Activated CD8-positive, alpha-beta memory T cell treated with anti-CD3 and anti-CD28 coated beads, Interleukin-2, amount 50 U/mL, for 1 hour (primary cell): Measurements from ENCODE around the gene CD8A.
"Not testable (repeated sequence)": the region's sequence is repeated elsewhere in the genome, so short reads cannot be mapped to it uniquely, and the experiment has no call there.

ENCODE experiments used
- DNase-seq: peaks from one replicate; pipeline ENCODE4 v3.0.0-alpha.2; 2020; ENCODE audit errors: extremely low read depth

CD8A gene

DNA sequence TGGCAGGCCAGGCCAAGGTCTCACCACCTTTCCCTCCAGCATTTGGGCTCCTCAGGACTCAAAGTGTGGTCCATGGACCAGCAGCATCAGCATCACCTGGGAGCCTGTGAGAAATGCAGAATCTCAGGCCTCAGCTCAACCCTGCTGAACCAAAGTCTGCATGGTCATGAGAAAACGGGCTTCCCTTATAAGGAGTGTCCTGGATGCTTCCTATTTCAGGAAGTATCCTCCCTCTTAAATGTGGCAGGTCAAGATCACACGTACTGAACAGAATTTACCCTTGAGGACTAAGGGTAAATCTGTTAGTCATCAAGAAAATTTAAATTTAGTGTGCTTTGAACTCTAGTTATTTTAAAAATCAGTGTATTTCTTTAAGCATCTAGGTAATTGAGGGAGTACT, 11.8 kb downstream of the CD8A start:
- no peak for DNase-seq

GRCh38 chr2:86776532-86776931, 14.2 kb downstream of the CD8A start:
- DNase-seq, result no peak

GRCh38 chr2:86775338-86775737, 15.4 kb downstream of the CD8A start:
- DNase-seq, result no peak

DNA sequence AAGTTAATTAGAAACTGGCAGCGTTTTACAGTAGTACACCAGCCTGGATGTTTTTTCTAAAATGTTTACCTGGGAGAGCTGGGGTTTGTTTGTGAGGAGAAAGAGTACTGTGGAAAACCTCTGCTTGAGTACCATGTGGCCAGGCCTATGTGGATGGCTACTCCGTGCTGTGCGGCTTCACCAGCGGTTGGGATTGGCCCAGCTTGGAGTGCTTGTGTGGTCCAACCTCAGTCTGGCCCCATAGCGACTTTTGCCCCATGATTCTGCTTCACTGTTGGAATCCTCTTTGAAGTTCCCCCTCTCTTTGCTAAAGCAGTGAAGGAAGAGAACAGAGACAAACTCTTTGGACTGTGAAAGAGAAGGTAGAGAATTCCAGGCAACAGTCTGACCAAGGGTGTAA, 15.9 kb downstream of the CD8A start:
- no peak for DNase-seq

- no peak for DNase-seq
Observed at GRCh38 chr2:86772611-86773010, 18.1 kb downstream of the CD8A start.

- no peak for DNase-seq
Observed at GRCh38 chr2:86770816-86771301, 19.9 kb downstream of the CD8A start.

GRCh38 chr2:86769838-86770237, 20.9 kb downstream of the CD8A start:
- no peak for DNase-seq

- no peak for DNase-seq
Observed at GRCh38 chr2:86768189-86768949, 22.3 kb downstream of the CD8A start.

- no peak for DNase-seq
Observed at GRCh38 chr2:86765310-86765695, 25.4 kb downstream of the CD8A start.

DNA sequence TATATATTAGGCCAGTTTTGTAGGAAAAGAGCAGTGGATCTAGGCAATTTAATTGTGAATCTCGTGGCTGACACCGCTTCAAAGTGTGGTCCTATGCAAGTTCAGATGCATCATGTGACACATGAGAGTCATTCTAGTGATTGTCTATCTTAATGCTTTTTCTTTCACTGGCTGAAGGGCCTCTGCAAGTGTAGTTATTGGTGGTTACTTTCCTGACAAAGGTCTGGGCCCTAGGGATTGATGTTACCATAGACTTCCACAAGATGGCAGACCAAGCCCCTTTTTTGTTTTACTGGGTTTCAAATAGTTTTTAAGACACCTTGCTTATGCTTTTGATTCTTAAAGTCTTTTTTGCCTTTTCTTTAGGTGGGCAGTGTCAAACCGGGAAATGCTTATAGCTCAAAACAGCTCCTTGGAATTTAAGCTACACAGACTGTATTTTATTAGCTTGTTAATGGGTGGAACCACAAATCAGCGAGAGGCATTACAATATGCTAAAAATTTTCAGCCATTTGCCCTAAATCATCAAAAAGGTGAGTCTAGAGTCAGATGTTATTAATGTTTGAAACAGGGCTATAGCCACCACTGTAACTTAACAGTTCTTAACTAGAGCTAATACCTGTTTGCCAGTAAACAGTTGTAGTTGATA, 25.9 kb downstream of the CD8A start:
- no peak for DNase-seq

GRCh38 chr2:86760371-86760770, 30.3 kb downstream of the CD8A start:
- no peak for DNase-seq

DNA sequence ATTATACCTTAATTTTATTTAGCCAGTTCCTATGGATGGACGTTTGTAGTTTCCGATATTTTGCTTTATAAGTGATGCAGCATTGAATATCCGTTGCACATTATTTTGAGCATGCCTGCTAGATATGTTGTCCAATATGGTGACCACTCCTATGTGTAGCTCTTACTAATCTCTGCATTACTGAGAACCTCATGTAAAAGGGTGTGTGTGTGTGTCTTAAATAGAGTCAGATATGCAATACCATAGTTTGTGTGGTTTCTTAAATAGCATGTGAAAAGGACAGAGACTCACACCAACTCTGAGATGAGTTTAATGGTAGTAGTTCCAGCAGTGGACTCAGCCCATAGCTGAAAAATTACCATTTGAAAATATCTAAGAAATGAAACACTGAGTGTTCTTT, 32.3 kb downstream of the CD8A start:
- DNase-seq, result no peak

- DNase-seq, result no peak
Observed at GRCh38 chr2:86753606-86754005, 37.1 kb downstream of the CD8A start.

- no peak for DNase-seq
Observed at GRCh38 chr2:86752934-86753333, 37.8 kb downstream of the CD8A start.

DNA sequence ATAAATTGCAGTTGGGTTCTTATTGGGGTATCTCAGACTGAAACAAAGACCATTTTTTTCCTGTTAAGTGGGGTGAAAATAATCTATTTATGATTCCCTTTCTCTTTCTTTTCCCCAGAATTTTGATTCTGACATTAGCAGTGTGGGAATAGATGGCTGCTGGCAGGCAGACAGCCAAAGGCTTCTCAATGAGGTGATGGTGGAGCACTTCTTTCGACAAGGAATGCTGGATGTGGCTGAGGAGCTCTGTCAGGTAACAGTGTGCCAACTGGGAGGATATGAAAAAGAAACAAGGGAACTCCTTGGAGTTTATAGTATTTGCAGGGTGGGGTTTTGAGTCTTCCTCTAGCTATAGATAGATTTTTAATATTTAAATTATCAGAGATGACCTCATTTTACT, 38.9 kb downstream of the CD8A start:
- no peak for DNase-seq

DNA sequence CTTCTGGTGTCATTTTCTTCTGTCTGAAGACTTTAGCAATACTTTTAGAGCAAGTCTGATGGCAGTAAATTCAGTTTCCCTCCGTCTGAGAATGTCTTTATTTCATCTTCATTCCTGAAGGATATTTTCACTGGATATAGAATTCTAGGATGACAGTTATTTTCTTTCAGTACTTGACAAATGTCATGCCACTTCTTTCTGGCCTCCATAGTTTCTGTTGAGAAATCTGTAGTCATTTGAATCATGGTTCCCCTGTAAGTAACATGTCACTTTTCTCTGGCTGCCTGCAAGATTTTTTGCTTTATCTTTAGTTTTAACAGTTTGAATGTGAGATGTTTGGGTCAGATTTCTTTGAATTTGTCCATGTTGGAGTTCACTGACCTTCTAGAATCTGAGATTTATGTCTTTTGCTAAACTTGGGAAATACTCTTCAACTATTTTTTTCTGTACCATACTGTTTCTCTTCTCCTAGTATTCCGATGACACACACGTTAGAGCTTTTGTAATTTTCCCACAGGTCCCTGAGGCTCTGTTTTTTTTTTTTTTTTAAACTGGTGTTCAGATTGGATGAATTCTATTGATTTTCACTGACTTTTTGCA, 40.4 kb downstream of the CD8A start:
- no peak for DNase-seq

- no peak for DNase-seq
Observed at GRCh38 chr2:86747711-86748639, 42.7 kb downstream of the CD8A start.

DNA sequence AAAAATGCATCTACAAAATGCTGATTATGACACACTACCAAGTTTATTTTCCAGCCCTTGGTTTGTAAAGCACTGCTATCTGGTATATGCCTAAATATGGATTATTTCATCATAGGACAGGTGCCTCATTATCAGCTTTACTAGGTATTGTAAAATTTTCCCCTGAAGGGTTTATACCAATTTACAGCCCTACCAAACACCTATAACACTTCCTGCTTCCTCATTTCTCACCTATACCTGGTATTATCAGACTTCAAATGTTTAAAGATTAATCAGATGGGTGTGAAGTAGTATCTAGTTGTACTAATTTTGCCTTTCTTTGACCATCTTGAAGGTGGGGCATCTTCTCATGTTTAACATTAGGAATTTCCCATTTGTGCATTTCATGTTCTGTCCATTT, 43.8 kb downstream of the CD8A start:
- no peak for DNase-seq

DNA sequence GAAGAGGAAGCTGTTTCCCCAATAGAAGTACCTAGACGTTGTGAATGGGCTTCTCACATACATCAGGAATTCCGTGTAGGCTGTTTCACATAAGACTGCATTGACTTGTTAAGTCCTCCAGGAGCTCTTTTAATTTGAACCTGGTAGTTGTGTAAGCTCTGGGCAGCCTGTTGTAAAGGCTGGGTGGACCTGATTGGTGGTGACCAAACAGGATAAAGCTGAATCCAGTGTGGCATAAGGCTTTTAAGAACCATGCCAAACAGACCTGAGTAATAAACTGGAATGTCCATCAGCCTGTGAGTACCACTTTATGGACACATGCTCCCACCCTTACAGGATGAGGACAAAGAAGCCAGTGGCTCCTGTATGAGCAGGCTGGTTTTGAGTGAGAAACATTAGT, 46.6 kb downstream of the CD8A start:
- no peak for DNase-seq

- not testable (repeated sequence) for DNase-seq
Observed at GRCh38 chr2:86741889-86742498, 48.7 kb downstream of the CD8A start.

DNA sequence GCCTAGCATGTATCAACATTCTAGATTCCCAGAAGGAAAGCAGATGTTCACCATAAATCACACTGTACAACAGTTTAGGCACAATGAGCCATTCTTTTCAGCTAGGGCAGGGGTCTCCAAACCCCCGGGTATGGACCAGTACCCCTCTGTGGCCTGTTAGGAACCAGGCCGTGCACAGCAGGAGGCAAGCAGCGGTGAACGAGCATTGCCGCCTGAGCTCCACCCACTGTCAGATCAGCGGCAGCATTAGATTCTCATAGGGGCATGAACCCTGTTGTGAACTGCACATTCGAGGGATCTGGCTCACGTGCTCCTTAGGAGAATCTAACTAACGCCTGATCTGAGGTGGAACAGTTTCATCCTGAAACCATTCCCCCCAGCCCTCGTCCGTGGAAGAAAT, 50.8 kb downstream of the CD8A start:
- not testable (repeated sequence) for DNase-seq

DNA sequence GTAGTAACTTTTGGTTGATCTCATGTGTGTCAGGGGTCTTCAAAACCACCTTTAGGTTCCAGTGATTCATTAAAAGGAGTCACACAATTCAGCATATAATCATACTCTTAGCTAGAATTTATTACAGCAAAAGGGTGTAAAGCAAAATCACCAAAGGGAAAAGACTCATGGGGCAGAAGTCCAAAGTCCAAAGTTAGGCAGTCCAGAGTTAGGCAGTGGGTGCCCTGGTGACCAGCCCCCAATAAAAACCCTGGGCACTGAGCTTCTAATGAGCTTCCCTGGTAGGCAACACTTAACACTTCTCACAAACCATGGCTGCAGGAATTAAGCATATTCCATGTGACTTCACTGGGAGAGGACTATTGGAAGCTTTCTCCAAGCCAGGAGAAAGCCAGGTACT, 51.2 kb downstream of the CD8A start:
- not testable (repeated sequence) for DNase-seq
